ENCODE data around the gene GPR35. TPM values are rescaled to one million over a fixed set of nuclear protein-coding genes. Genes with fewer than 3 reads are reported as not detected.
A peak's percentile ranks its signal among the peaks of the same experiment; 100 is the strongest.

Gene GPR35
- total and polyA plus RNA-seq, 10 of the 15 experiments (the other 5 are each of a cell fraction or from before 2014, with no cell fraction given), result 0.14 to 1.6 (median 0.75) TPM; not detected in 3

- no peak for ATAC-seq
- no peak for FAIRE-seq
- TF ChIP-seq NFIC (IDR thresholded peaks at IDR 0.05; ENCODE audit: low read depth, low read length) (no peak), PKNOX1 (IDR thresholded peaks at IDR 0.05) (no peak), SMAD1 (IDR thresholded peaks at IDR 0.05; ENCODE audit: low read depth, partially characterized antibody) (no peak), SIN3A (IDR thresholded peaks at IDR 0.05; ENCODE audit: low read depth, low read length) (no peak), ZNF207 (IDR thresholded peaks at IDR 0.05; ENCODE audit: borderline replicate concordance) (no peak), SMARCA5 (IDR thresholded peaks at IDR 0.05) (no peak), MLLT1 (IDR thresholded peaks at IDR 0.05) (no peak), POLR2AphosphoS2 (IDR thresholded peaks at IDR 0.05; ENCODE audit: low read depth, low read length) (no peak), IRF4 (IDR thresholded peaks at IDR 0.05; ENCODE audit: low read depth, low read length) (no peak), ATF3 (IDR thresholded peaks at IDR 0.05; ENCODE audit: borderline replicate concordance, extremely low read depth, low read depth, low read length) (no peak), ZNF274 (IDR thresholded peaks at IDR 0.05; ENCODE audit: insufficient read depth, insufficient read length) (no peak), FOXK2 (IDR thresholded peaks at IDR 0.05) (no peak), BCLAF1 (IDR thresholded peaks at IDR 0.05) (no peak), NKRF (conservative IDR thresholded peaks at IDR 0.05) (no peak), RB1 (IDR thresholded peaks at IDR 0.05; ENCODE audit: borderline replicate concordance) (no peak), RELA (IDR thresholded peaks at IDR 0.05; ENCODE audit: borderline replicate concordance, partially characterized antibody) (no peak)
Observed at GRCh38 chr2:240620149-240620731, 5.0 kb upstream of the GPR35 start.

More at GRCh38 chr2:240620149-240620731, 5.0 kb upstream of the GPR35 start:
- H3K9ac ChIP-seq (ENCODE audit: control insufficient read depth, insufficient read depth, low read length), result no peak overlapping the region; the same call in 1 of the 2 replicates
- ChIA-PET RAD21 (ENCODE audit: unreplicated experiment) (interaction anchor here (2.5 kb wide), 1 partner anchor 34 kb away, joined by 12 read pairs; the partner anchor contains the start of gene CAPN10), POLR2A (interaction anchor here (0.6 kb wide), 1 partner anchor 47 kb away, joined by 3 read pairs; no protein-coding TSS in a partner anchor), SMC1A (ENCODE audit: uncharacterized antibody, unreplicated experiment) (interaction anchor here (2.9 kb wide), 1 partner anchor 36 kb away, joined by 13 read pairs; no protein-coding TSS in a partner anchor), CTCF (interaction anchor here (3.1 kb wide), 1 partner anchor 54 kb away, joined by 12 read pairs; no protein-coding TSS in a partner anchor)
- H3K4me1 ChIP-seq (ENCODE audit: control insufficient read depth, insufficient read depth, low read length), result peaks cover 39% of the 10 kb centered on the region
- peak overlapping the region; percentile 65 for H3K27ac ChIP-seq (ENCODE audit: control insufficient read depth, insufficient read depth)
- H3K4me3 ChIP-seq, result no peak overlapping the region
- H3K36me3 ChIP-seq (ENCODE audit: control insufficient read depth in 2 of 2, insufficient read depth in 2 of 2, low read length in 1 of 2), result no peaks in the 10 kb centered on the region
- no peaks in the 10 kb centered on the region for H3K79me2 ChIP-seq (ENCODE audit: control insufficient read depth, insufficient read depth, low read length)
- BruUV-seq (replicated peaks), result no TSS peak
- H3K4me2 ChIP-seq (ENCODE audit: control insufficient read depth, insufficient read depth), result peak overlapping the region; percentile 82
- H2AFZ ChIP-seq (ENCODE audit: control insufficient read depth, low read depth, low read length), result no peak overlapping the region
- H3K27me3 ChIP-seq (replicated peaks in 1 of 2; ENCODE audit: control insufficient read depth in 2 of 2, insufficient read depth in 2 of 2, low read length in 1 of 2), result no peaks in the 10 kb centered on the region
- H3K9me3 ChIP-seq (replicated peaks; ENCODE audit: control insufficient read depth, insufficient read depth, low read length), result peaks cover 12% of the 10 kb centered on the region
- intact Hi-C loops (cut with micrococcal nuclease; ENCODE audit: unreplicated experiment) (loop anchor here (2.0 kb wide), 2 partner anchors 33 to 59 kb away; partner anchors contain the start of genes CAPN10 and DUSP28), in situ Hi-C loops (cut with MboI) (no loop called here)
- 79% methylated on average over 12 of the region's 13 CpGs for WGBS (ENCODE audit: insufficient coverage, insufficient replicate concordance, low lambda C conversion rate, missing lambda C conversion rate)
- no peaks in the 10 kb centered on the region for H4K20me1 ChIP-seq (ENCODE audit: control insufficient read depth, insufficient read depth)
- DNase-seq (ENCODE audit: low read depth, low spot score), result no peak

Measured in GM12878 (cell line).